Psoas muscle (tissue), 8 donors: Measurements from ENCODE around the gene PCDHGA8. TPM values are rescaled to one million over a fixed set of nuclear protein-coding genes. Genes with fewer than 3 reads are reported as not detected.

Experiments
- ATAC-seq, 4 donors: fragments of 200-7000 bp; cut with Tn5 transposase; one replicate each; pipeline ENCODE4 v1.9.1; 2020; ENCODE audit warnings: moderate library complexity in 3 of 4, mild to moderate bottlenecking in 2 of 4
- DNase-seq, 2 donors: peaks; one replicate each; pipeline ENCODE4 v3.0.0-alpha.2; 2020
- H3K27ac ChIP-seq: fragments of 200-600 bp; one replicate; pipeline ENCODE4 v1.8.0; 2022
- H3K27me3 ChIP-seq, 3 donors: fragments of 200-600 bp in 1 of 3; one replicate each; pipeline versions ENCODE4 v1.6.1 to v1.8.0; 2013 to 2022; ENCODE audit warnings: low read length in 2 of 3, mild to moderate bottlenecking in 2 of 3, moderate library complexity in 1 of 3; ENCODE audit not compliant: insufficient read depth in 3 of 3
- H3K36me3 ChIP-seq, 2 donors: fragments of 200-600 bp in 1 of 2; one replicate each; pipeline versions ENCODE4 v1.6.1 to v1.8.0; 2013 to 2022; ENCODE audit warnings: low read depth in 1 of 2, mild to moderate bottlenecking in 1 of 2, moderate library complexity in 1 of 2; ENCODE audit not compliant: insufficient read depth in 1 of 2
- H3K4me1 ChIP-seq: fragments of 200-600 bp; one replicate; pipeline ENCODE4 v1.8.0; 2022
- H3K4me3 ChIP-seq: fragments of 200-600 bp; one replicate; pipeline ENCODE4 v1.8.0; 2022; ENCODE audit warnings: mild to moderate bottlenecking
- H3K9me3 ChIP-seq: fragments of 200-600 bp; one replicate; pipeline ENCODE4 v1.8.0; 2022
- WGBS, 3 donors: extraction: QIAGEN DNeasy Blood & Tissue Kit; methylation state at CpG; one replicate each; pipeline versions ENCODE4 v1.1.6 to v1.1.7; 2013; 5-methylcytosine and 5-hydroxymethylcytosine counted together
- intact Hi-C, 2 donors: fragments of 100-400 bp; cut with DNase I; formaldehyde crosslinking; loops; one replicate each; pipeline versions ENCODE4 v1.11.0 to v1.14.2; 2022
- polyA plus RNA-seq, 3 donors: library from polyadenylated mRNA; stranded (reverse); fragments of 200-250 nt; gene quantifications; one replicate each; pipeline ENCODE4 v1.2.3, GENCODE V29; 2013
- total RNA-seq, 4 donors: library from RNA; stranded (reverse); fragmentation: NEBNext Ultra II Directional in 2 of 4; extraction: Animal tissue kit (Norgen Biotek cat#: 25700) in 2 of 4; gene quantifications; one replicate each; pipeline versions ENCODE4 v1.2.1 to v1.2.4, GENCODE V29; 2021 to 2023
- TF ChIP-seq, protein P1 (sequence below): fragments of 200-600 bp; IDR thresholded peaks from one replicate; pipeline ENCODE4 v1.8.0; 2022; ENCODE audit warnings: antibody characterized with exemption
- donor health status: healthy with polysubstance abuse.
- donor health status: DM: no; HTN: no; CAD: no; lungs with moderate emphysema.
- donor health status: Bipolar disorder and iron deficiency.
- donor health status: healthy.
- donor health status: DM: yes; HTN: yes; CAD: no.
- donor health status: DM: no; HTN: no; CAD: no.
- donor health status: DM: no; HTN: no; CAD: no.
- donor health status: DM: yes; HTN: yes; CAD: no.

PCDHGA8 gene
- total and polyA plus RNA-seq, 7 donors, result 0.04 to 1.6 (median 0.82) TPM

DNA sequence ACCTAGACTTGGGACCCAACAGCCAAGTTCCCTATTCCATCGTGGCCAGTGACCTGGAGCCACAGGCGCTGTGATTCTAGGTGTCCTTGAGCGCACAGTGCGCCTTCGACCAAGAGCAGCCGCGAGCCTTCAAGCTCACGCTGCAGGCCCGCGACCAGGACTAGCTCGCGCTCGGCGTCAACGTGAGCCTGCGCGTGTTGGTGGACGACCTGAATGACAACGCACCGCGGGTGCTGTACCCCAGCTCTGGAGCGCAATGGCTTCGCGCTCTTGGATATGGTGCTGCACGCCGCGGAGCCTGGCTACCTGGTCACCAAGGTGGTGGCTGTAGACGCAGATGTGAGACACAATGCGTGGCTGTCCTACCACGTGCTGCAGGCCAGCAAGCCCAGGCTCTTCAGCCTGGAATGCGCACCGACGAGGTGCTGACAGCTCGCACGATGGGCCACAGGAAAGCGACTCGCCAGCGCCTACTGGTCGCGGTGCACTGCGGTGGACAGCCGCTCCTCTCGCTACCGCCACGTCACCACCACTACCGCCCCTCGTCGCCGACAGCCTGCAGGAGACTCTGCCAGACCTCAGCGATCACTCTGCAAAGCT is 49.2 kb downstream of the PCDHGA8 start:
- Histone ChIP-seq H3K9me3 (no peaks in the 10 kb centered on the region), H3K27me3 (no peaks in the 10 kb centered on the region), H3K27ac (no peak overlapping the region), H3K4me3 (no peak overlapping the region), H3K36me3 (no peaks in the 10 kb centered on the region), H3K4me1 (no peaks in the 10 kb centered on the region)
- TF ChIP-seq, protein P1, sequence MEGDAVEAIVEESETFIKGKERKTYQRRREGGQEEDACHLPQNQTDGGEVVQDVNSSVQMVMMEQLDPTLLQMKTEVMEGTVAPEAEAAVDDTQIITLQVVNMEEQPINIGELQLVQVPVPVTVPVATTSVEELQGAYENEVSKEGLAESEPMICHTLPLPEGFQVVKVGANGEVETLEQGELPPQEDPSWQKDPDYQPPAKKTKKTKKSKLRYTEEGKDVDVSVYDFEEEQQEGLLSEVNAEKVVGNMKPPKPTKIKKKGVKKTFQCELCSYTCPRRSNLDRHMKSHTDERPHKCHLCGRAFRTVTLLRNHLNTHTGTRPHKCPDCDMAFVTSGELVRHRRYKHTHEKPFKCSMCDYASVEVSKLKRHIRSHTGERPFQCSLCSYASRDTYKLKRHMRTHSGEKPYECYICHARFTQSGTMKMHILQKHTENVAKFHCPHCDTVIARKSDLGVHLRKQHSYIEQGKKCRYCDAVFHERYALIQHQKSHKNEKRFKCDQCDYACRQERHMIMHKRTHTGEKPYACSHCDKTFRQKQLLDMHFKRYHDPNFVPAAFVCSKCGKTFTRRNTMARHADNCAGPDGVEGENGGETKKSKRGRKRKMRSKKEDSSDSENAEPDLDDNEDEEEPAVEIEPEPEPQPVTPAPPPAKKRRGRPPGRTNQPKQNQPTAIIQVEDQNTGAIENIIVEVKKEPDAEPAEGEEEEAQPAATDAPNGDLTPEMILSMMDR, result no peak
- ATAC-seq (no peak), DNase-seq (no peak)
- intact Hi-C loops, result no loop called here
- 58 to 64% (median 59%) methylated on average over 50 of the region's 50 CpGs for WGBS, 3 donors

Other genes with a start within 250 kb of the PCDHGA8 start
Only the 30 nearest of the 37 such genes appear.
- gene PCDHB9, start 205.5 kb upstream of the PCDHGA8 start, total RNA-seq, result under 1 TPM in 3 of 4 donors, not detected in 1; 0.15 to 0.58 (median 0.20) TPM
- under 1 TPM; 0.09 to 0.15 (median 0.13) TPM for gene PCDHB9, start 205.5 kb upstream of the PCDHGA8 start, polyA plus RNA-seq
- under 1 TPM; 0.26 to 0.29 (median 0.26) TPM for gene PCDHB10, start 200.3 kb upstream of the PCDHGA8 start, total RNA-seq
- under 1 TPM; 0.13 to 0.17 (median 0.14) TPM for gene PCDHB10, start 200.3 kb upstream of the PCDHGA8 start, polyA plus RNA-seq
- gene PCDHB11, start 193.0 kb upstream of the PCDHGA8 start, total RNA-seq, result 1 to 10 TPM in 2 of 4 donors, under 1 TPM in 2; 0.86 to 1.8 (median 1.1) TPM
- under 1 TPM; 0.08 to 0.13 (median 0.13) TPM for gene PCDHB11, start 193.0 kb upstream of the PCDHGA8 start, polyA plus RNA-seq
- under 1 TPM; 0.44 to 0.96 (median 0.83) TPM for gene PCDHB12, start 183.9 kb upstream of the PCDHGA8 start, total RNA-seq
- gene PCDHB12, start 183.9 kb upstream of the PCDHGA8 start, polyA plus RNA-seq, result under 1 TPM; 0.10 to 0.21 (median 0.21) TPM
- under 1 TPM; 0.44 to 0.81 (median 0.62) TPM for gene PCDHB13, start 178.7 kb upstream of the PCDHGA8 start, total RNA-seq
- gene PCDHB13, start 178.7 kb upstream of the PCDHGA8 start, polyA plus RNA-seq, result under 1 TPM; 0.06 to 0.26 (median 0.18) TPM
- gene PCDHB14, start 169.3 kb upstream of the PCDHGA8 start, total RNA-seq, result under 1 TPM; 0.48 to 0.75 (median 0.50) TPM
- gene PCDHB14, start 169.3 kb upstream of the PCDHGA8 start, polyA plus RNA-seq, result under 1 TPM; 0.20 to 0.51 (median 0.32) TPM
- gene PCDHB15, start 147.2 kb upstream of the PCDHGA8 start, total RNA-seq, result 1 to 10 TPM in 2 of 4 donors, under 1 TPM in 2; 0.50 to 2.5 (median 0.91) TPM
- gene PCDHB15, start 147.2 kb upstream of the PCDHGA8 start, polyA plus RNA-seq, result under 1 TPM; 0.44 to 0.58 (median 0.45) TPM
- under 1 TPM in 2 of 4 donors, not detected in 2; 0.19 to 0.32 TPM for gene SLC25A2, start 88.6 kb upstream of the PCDHGA8 start, total RNA-seq
- under 1 TPM in 1 of 3 donors, not detected in 2; 0.04 TPM for gene SLC25A2, start 88.6 kb upstream of the PCDHGA8 start, polyA plus RNA-seq
- 100 to 1,000 TPM in 2 of 4 donors, 10 to 100 TPM in 2; 92.9 to 139 (median 117) TPM for gene TAF7, start 71.8 kb upstream of the PCDHGA8 start, total RNA-seq
- 100 to 1,000 TPM; 112 to 249 (median 139) TPM for gene TAF7, start 71.8 kb upstream of the PCDHGA8 start, polyA plus RNA-seq
- 1 to 10 TPM in 1 of 4 donors, under 1 TPM in 3; 0.51 to 1.4 (median 0.65) TPM for gene PCDHGA1, start 62.1 kb upstream of the PCDHGA8 start, total RNA-seq
- gene PCDHGA1, start 62.1 kb upstream of the PCDHGA8 start, polyA plus RNA-seq, result 1 to 10 TPM in 1 of 3 donors, under 1 TPM in 2; 0.27 to 2.1 (median 0.56) TPM
- 1 to 10 TPM; 1.2 to 1.8 (median 1.6) TPM for gene PCDHGA2, start 53.9 kb upstream of the PCDHGA8 start, total RNA-seq
- gene PCDHGA2, start 53.9 kb upstream of the PCDHGA8 start, polyA plus RNA-seq, result 1 to 10 TPM in 1 of 3 donors, under 1 TPM in 2; 0.22 to 1.1 (median 0.25) TPM
- 1 to 10 TPM in 3 of 4 donors, under 1 TPM in 1; 0.97 to 2.4 (median 1.7) TPM for gene PCDHGA3, start 48.8 kb upstream of the PCDHGA8 start, total RNA-seq
- gene PCDHGA3, start 48.8 kb upstream of the PCDHGA8 start, polyA plus RNA-seq, result under 1 TPM; 0.33 to 0.67 (median 0.34) TPM
- gene PCDHGB1, start 42.5 kb upstream of the PCDHGA8 start, total RNA-seq, result 1 to 10 TPM in 2 of 4 donors, under 1 TPM in 2; 0.71 to 1.8 (median 1.2) TPM
- gene PCDHGB1, start 42.5 kb upstream of the PCDHGA8 start, polyA plus RNA-seq, result under 1 TPM; 0.08 to 0.22 (median 0.12) TPM
- 1 to 10 TPM in 3 of 4 donors, under 1 TPM in 1; 0.84 to 2.4 (median 2.2) TPM for gene PCDHGA4, start 37.6 kb upstream of the PCDHGA8 start, total RNA-seq
- gene PCDHGA4, start 37.6 kb upstream of the PCDHGA8 start, polyA plus RNA-seq, result under 1 TPM; 0.14 to 0.47 (median 0.40) TPM
- 1 to 10 TPM; 1.2 to 2.4 (median 1.9) TPM for gene PCDHGB2, start 32.6 kb upstream of the PCDHGA8 start, total RNA-seq
- gene PCDHGB2, start 32.6 kb upstream of the PCDHGA8 start, polyA plus RNA-seq, result under 1 TPM; 0.10 to 0.67 (median 0.65) TPM
- 1 to 10 TPM in 2 of 4 donors, under 1 TPM in 2; 0.84 to 2.0 (median 1.2) TPM for gene PCDHGA5, start 28.5 kb upstream of the PCDHGA8 start, total RNA-seq
- under 1 TPM; 0.07 to 0.38 (median 0.35) TPM for gene PCDHGA5, start 28.5 kb upstream of the PCDHGA8 start, polyA plus RNA-seq
- 1 to 10 TPM in 3 of 4 donors, under 1 TPM in 1; 0.92 to 2.0 (median 1.2) TPM for gene PCDHGB3, start 22.4 kb upstream of the PCDHGA8 start, total RNA-seq
- under 1 TPM; 0.17 to 0.44 (median 0.35) TPM for gene PCDHGB3, start 22.4 kb upstream of the PCDHGA8 start, polyA plus RNA-seq
- gene PCDHGA6, start 18.7 kb upstream of the PCDHGA8 start, total RNA-seq, result 1 to 10 TPM; 1.3 to 2.5 (median 1.8) TPM
- gene PCDHGA6, start 18.7 kb upstream of the PCDHGA8 start, polyA plus RNA-seq, result under 1 TPM; 0.03 to 0.72 (median 0.57) TPM
- 1 to 10 TPM in 2 of 4 donors, under 1 TPM in 2; 0.97 to 2.2 (median 1.1) TPM for gene PCDHGA7, start 9.9 kb upstream of the PCDHGA8 start, total RNA-seq
- gene PCDHGA7, start 9.9 kb upstream of the PCDHGA8 start, polyA plus RNA-seq, result under 1 TPM; 0.07 to 0.35 (median 0.35) TPM
- 1 to 10 TPM in 3 of 4 donors, under 1 TPM in 1; 0.99 to 3.0 (median 2.0) TPM for gene PCDHGB4, start 4.9 kb upstream of the PCDHGA8 start, total RNA-seq
- gene PCDHGB4, start 4.9 kb upstream of the PCDHGA8 start, polyA plus RNA-seq, result under 1 TPM; 0.24 to 0.52 (median 0.49) TPM
- 1 to 10 TPM; 2.7 to 5.1 (median 4.0) TPM for gene PCDHGB5, start 5.3 kb downstream of the PCDHGA8 start, total RNA-seq
- 1 to 10 TPM in 1 of 3 donors, under 1 TPM in 2; 0.61 to 1.4 (median 0.95) TPM for gene PCDHGB5, start 5.3 kb downstream of the PCDHGA8 start, polyA plus RNA-seq
- gene PCDHGA9, start 10.1 kb downstream of the PCDHGA8 start, total RNA-seq, result 1 to 10 TPM; 1.5 to 3.5 (median 1.9) TPM
- gene PCDHGA9, start 10.1 kb downstream of the PCDHGA8 start, polyA plus RNA-seq, result under 1 TPM; 0.11 to 0.42 (median 0.36) TPM
- gene PCDHGB6, start 15.4 kb downstream of the PCDHGA8 start, total RNA-seq, result 1 to 10 TPM; 2.0 to 4.1 (median 2.9) TPM
- gene PCDHGB6, start 15.4 kb downstream of the PCDHGA8 start, polyA plus RNA-seq, result under 1 TPM; 0.46 to 0.83 (median 0.82) TPM
- gene PCDHGA10, start 20.4 kb downstream of the PCDHGA8 start, total RNA-seq, result 1 to 10 TPM in 3 of 4 donors, under 1 TPM in 1; 0.86 to 3.9 (median 2.8) TPM
- gene PCDHGA10, start 20.4 kb downstream of the PCDHGA8 start, polyA plus RNA-seq, result under 1 TPM; 0.27 to 0.56 (median 0.39) TPM
- gene PCDHGB7, start 25.0 kb downstream of the PCDHGA8 start, total RNA-seq, result 1 to 10 TPM; 3.8 to 7.2 (median 5.7) TPM
- gene PCDHGB7, start 25.0 kb downstream of the PCDHGA8 start, polyA plus RNA-seq, result 1 to 10 TPM in 1 of 3 donors, under 1 TPM in 2; 0.70 to 1.1 (median 0.90) TPM
- gene PCDHGA11, start 28.4 kb downstream of the PCDHGA8 start, total RNA-seq, result 1 to 10 TPM in 3 of 4 donors, under 1 TPM in 1; 0.94 to 4.4 (median 2.9) TPM
- under 1 TPM; 0.21 to 0.72 (median 0.45) TPM for gene PCDHGA11, start 28.4 kb downstream of the PCDHGA8 start, polyA plus RNA-seq
- gene PCDHGA12, start 37.9 kb downstream of the PCDHGA8 start, total RNA-seq, result 1 to 10 TPM; 2.6 to 6.9 (median 3.6) TPM
- under 1 TPM; 0.38 to 0.56 (median 0.39) TPM for gene PCDHGA12, start 37.9 kb downstream of the PCDHGA8 start, polyA plus RNA-seq
- gene PCDHGC3, start 83.3 kb downstream of the PCDHGA8 start, total RNA-seq, result 10 to 100 TPM in 3 of 4 donors, 1 to 10 TPM in 1; 7.3 to 25.2 (median 14.2) TPM
- 10 to 100 TPM in 1 of 3 donors, 1 to 10 TPM in 2; 8.6 to 22.3 (median 9.0) TPM for gene PCDHGC3, start 83.3 kb downstream of the PCDHGA8 start, polyA plus RNA-seq
- 1 to 10 TPM in 1 of 4 donors, under 1 TPM in 3; 0.36 to 1.2 (median 0.65) TPM for gene PCDHGC4, start 92.4 kb downstream of the PCDHGA8 start, total RNA-seq
- under 1 TPM in 2 of 3 donors, not detected in 1; 0.06 to 0.18 TPM for gene PCDHGC4, start 92.4 kb downstream of the PCDHGA8 start, polyA plus RNA-seq
- gene PCDHGC5, start 96.4 kb downstream of the PCDHGA8 start, total RNA-seq, result 1 to 10 TPM in 1 of 4 donors, under 1 TPM in 3; 0.49 to 1.2 (median 0.65) TPM
- gene PCDHGC5, start 96.4 kb downstream of the PCDHGA8 start, polyA plus RNA-seq, result under 1 TPM in 2 of 3 donors, not detected in 1; 0.08 to 0.95 TPM